GM18517 (cell line): Measurements from ENCODE around the gene ID1.

ENCODE experiments used
- ATAC-seq: cut with Tn5 transposase; IDR thresholded peaks from one replicate; pipeline ENCODE4 v1.9.1; 2021; ENCODE audit warnings: mild to moderate bottlenecking, moderate library complexity; ENCODE audit not compliant: unreplicated experiment

Gene ID1

DNA sequence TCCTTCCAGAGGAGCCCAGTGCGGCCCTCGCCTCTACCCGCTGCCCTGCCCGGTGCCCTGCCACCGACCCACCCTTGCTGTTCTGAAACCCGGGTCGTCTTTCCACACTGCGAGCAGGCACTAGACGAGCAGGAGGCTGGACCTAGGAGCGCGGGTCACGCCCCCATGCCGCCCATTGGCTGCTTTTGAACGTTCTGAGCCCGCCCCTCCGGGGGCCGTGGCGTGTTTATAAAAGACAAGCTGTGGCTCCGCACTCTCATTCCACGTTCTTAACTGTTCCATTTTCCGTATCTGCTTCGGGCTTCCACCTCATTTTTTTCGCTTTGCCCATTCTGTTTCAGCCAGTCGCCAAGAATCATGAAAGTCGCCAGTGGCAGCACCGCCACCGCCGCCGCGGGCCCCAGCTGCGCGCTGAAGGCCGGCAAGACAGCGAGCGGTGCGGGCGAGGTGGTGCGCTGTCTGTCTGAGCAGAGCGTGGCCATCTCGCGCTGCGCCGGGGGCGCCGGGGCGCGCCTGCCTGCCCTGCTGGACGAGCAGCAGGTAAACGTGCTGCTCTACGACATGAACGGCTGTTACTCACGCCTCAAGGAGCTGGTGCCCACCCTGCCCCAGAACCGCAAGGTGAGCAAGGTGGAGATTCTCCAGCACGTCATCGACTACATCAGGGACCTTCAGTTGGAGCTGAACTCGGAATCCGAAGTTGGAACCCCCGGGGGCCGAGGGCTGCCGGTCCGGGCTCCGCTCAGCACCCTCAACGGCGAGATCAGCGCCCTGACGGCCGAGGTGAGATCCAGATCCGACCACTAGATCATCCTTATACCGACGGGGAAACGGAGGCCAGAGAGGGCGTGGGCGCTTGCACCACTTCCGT lies at the start of gene ID1:
TSS of gene ID1 (plus strand) at position 259 of the 871 bp plus-strand sequence. CDS start at position 358, 99 bp downstream.
- ATAC-seq = peak; percentile 77

- peak; percentile 6 for ATAC-seq
Measured at GRCh38 chr20:31559704-31560093, 45.4 kb upstream of the ID1 start.

DNA sequence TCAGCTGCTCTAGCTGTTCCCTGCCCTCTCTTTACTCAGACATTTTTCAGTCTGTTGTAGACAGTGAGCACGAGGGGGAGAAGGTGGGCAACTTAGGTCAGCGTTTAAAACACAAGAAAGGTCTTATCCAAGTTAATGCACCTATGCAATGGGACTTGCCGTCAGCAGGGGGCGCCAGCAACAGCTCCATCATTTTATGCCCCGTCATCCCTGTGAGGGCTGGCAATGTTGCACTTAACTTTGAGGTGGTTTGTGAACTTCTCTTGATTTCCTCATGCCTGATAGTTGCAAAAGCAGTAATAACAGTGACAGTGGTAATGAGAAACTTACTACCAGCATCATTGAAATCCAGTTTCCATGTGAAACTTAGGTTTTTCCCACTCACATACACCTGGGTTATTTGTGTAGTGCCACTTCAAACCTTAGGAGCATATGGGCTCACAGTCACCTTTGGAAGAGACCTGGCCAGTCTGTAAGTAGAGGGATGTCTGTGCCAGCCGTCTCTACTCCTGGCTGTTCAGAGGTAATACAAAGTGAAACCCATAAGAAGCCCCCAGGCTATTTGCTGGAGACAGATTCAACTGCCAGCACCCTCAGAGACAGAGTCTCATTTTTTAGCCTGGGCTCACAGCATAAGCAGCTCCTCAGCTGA lies 44.9 kb upstream of the ID1 start:
- ATAC-seq = peak; percentile 55

GRCh38 chr20:31560746-31561598 lies 44.1 kb upstream of the ID1 start:
- no peak for ATAC-seq

- no peak for ATAC-seq
Measured at GRCh38 chr20:31562241-31562640, 42.8 kb upstream of the ID1 start.

DNA sequence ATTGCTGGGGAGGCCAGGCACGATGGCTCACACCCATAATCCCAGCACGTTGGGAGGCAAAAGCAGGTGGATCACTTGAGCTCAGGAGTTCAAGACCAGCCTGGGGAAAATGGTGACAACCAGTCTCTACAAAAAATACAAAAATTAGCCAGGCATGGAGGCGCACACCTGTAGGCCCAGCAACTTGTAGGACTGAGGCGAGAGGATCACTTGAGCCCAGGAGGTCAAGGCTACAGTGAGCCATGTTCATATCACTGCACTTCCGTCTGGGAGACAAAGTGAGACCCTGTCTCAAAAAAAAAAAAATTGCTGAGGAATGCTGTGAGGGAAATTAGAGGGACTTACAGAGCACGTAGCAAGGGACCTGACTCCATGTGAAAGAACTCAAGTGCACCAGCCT lies 40.8 kb upstream of the ID1 start:
- no peak for ATAC-seq

DNA sequence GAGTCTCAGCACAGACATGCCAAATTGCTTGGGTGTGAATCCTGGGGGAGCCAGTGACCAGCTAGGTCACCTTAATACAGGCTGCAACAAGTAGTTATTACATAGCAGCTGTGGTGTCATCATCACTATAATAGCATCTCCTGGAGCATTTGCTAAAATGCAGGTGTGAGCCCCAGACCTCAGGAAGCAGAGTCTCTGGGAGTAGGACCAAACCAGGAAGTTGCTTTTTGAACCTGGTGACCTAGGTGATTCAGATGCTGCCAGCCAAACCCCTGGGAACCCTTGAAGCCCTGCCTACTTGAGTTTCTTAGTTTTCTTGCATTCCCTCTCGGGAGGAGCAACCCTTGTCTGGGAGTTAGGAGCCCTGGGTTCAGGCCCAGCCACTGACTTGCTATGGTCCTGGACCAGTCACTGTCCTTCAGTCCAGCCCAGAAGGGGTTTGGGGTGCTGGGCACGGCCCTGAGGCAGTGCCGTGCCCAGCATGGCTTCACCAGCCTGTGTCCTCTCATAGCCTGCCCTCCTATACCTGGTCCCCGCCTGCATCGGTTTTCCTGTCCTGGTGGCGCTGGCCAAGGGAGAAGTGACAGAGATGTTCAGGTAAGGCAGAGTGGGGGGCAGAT lies 39.3 kb upstream of the ID1 start:
- ATAC-seq = no peak

DNA sequence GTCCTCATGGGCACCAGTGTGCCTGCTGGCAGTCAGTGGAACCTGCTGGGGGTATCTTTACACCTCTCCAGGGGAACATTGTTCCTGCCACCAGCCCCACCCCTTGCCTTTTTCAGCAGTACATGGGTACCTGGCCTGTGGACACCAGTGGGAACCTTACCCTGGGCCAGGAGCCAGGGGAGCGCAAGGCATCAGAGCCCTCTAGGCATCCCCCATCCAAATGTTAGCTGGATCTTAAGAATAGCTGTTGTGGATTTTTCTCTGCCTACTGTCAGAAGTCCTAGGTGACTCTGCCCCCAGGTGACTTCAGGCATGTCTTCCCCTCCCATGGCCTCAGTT lies 38.8 kb upstream of the ID1 start:
- ATAC-seq = no peak

DNA sequence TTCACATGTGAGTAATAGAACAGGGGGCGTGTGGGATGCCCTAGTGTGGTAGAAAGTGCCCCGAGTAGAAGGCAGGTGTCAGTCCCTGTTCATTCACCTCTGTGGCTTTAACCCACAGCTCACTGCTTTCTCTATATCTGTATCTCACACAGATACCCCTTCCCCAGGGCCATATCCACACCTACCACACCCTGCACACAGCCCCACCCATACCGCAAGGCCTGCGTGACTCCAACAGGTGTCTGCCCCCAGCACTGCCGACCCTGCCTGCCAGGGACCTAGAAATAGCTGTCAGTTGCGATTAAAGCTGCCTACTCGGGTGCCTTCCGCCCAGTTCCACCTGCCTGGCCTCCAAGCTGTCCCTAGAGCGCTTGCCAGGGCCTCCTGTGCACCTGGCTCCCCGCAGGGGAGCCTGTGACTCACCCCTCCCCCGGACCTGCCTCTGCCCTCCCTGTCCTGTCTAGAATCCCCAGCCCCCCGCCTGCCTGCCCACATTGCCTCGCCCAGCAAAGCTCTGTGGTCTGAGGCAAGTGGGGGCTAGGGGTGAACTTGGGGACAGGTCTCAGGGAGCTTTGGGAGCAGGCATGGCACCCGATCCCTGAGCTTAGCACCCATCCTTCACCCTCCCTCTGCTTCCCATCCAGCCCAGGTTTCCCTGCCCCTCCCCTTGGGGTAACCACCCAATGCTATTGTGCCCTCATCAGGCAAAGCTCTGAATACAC lies 38.3 kb upstream of the ID1 start:
- ATAC-seq = no peak

DNA sequence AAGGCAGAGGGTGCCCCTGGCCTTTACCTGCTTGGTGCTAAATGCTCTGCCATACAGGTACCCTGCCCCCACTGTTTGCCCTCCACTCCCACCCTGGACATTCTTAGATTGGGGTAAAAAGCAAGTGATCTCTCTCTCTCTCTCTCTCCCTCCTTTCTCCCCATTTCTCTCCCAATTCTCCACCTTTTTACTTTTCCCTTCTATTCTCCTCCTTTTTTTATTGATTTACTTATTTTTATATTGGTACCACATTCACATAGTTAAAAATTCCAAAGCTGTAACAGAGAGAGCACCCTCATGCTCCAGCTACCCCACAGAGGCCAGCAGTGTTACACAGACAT lies 37.7 kb upstream of the ID1 start:
- ATAC-seq = no peak

DNA sequence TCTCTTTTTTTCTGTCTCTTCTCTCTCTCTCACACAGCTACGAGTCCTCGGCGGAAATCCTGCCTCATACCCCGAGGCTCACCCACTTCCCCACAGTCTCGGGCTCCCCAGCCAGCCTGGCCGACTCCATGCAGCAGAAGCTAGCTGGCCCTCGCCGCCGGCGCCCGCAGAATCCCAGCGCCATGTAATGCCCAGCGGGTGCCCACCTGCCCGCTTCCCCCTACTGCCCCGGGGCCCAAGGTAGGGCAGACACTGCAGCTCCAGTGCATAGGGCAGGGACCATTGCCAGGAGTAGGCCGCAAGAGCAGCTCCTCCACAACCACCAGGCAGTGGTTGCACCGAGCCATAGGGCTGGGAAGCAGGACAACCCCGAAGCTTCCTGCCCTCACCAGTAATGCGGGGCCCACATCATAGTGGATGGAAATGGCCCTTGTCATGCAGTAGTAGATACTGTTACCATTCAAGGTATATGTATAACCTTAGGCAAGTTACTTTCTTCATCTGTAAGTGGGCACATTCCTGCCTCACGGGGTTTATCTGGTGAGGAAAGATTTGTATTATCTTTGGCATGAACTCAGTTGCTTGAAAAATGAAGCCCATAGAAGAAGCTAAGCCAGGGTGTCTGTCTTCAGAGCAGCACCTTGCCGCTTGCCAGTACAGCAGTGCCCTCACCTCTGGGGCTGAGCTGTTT lies 36.9 kb upstream of the ID1 start:
- ATAC-seq = no peak

- ATAC-seq = no peak
Measured at GRCh38 chr20:31568773-31569162, 36.3 kb upstream of the ID1 start.

- no peak for ATAC-seq
Measured at GRCh38 chr20:31569163-31570020, 35.7 kb upstream of the ID1 start.

DNA sequence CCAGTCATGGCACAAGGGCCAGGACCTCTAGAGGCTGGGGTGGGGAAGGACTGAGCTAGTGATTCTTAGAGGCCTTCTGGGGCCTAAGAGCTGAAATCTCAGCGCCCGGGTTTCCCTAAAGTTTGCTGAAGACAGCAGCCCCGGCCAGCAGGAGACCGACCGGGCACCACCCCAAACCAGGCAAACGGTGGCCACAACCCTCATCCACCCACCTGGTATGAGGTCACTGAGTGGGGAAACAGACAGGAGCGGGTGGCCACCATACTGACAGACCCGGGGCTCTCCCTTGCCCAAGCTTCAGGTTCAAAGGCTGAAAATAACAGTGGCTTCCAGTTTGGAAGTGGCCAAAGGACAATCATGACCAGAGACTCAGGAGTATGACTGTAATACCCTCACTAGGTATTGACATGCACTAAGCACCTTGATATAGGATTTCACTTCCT lies 35.0 kb upstream of the ID1 start:
- no peak for ATAC-seq

DNA sequence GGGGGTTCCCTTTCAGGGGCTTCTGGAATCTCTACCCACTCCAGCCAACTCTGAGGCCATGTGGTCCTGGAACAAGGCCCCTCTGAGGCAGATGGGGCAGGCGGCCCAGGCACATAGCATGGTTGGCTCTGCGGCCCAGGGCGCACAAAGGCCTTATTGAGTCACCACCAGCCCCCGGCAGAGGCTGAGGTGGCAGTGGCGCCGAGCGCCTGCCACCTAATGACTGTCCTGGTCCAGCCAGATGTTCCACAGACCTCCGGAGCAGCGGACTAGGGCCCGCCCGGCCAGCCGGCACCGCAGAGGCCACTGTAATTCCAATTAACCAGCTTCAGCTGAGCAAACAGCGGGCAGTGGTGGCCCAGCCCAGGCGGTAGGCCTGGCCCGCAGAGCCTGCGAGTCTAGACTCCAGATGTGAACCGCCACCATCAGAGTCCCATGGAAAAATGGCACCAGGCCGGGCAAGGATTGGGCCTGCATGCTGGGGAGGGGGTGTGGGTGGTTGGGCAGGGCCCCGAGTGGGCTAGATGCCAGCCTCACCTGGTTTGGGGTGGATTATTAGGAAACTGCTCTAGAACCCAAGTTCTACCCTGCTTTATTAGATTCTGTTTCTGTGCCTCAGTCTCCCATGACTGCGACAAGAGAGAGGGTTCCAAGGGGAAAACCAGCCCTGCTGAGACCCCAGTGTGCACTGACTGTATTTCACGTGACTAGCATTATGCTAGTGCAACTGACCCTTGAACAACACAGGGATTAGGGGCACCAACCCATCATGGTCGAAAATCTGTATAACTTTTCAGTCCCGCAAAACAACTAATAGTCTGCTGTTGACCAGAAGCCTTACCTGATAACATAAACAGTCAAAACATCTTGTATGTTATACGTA lies 34.1 kb upstream of the ID1 start:
- ATAC-seq = no peak

DNA sequence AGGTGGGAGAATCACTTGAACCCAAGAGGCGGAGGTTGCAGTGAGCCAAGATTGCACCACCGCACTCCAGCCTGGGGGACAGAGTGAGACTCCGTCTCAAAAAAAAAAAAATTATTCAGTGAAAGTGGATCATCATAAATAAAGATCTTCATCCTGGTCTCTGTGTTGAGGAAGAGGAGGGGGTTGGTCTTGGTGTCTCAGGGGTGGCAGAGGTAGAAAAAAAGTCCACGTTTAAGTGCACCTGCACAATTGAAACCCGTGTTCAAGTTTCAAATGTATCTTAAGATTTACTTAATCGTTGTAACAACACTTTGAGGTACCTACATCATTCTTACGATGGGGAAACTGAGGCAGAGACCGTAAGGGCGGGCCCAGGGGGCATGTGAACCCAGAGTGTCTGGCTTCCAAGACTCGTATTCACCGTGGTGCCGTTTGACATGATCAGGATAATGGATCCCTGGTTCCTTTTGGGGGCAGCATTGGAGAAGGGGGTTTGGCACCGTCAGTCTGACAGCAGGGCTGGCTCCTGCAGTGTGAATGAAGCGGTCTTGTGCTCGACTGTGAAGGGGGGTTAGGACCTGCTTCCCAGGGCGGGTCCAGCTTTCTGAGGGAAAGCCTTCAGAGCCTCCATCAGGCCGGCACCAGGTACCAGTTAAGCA lies 32.9 kb upstream of the ID1 start:
- peak; percentile 3 for ATAC-seq

GRCh38 chr20:31572701-31573554 lies 32.2 kb upstream of the ID1 start:
- ATAC-seq = peak; percentile 68
